Subcutaneous abdominal adipose tissue (tissue), 5 donors: ENCODE measurements around the gene SCARF2.
A peak's percentile ranks its signal among the peaks of the same experiment; 100 is the strongest.
"Not testable (repeated sequence)": the region's sequence is repeated elsewhere in the genome, so short reads cannot be mapped to it uniquely, and the experiment has no call there.

Experiments
- H3K27ac ChIP-seq: one replicate; pipeline ENCODE4 v1.7.0; 2013; ENCODE audit warnings: low read depth, mild to moderate bottlenecking, inconsistent platforms, low read length, moderate library complexity
- H3K27me3 ChIP-seq, 5 donors: one replicate each; pipeline ENCODE4 v1.7.0; 2013; ENCODE audit warnings: low read length in 5 of 5, inconsistent platforms in 1 of 5; ENCODE audit not compliant: control insufficient read depth in 5 of 5, insufficient read depth in 4 of 5
- H3K36me3 ChIP-seq, 5 donors: one replicate each; pipeline ENCODE4 v1.7.0; 2013; ENCODE audit warnings: low read length in 5 of 5; ENCODE audit not compliant: control insufficient read depth in 5 of 5, insufficient read depth in 5 of 5
- H3K4me1 ChIP-seq, 5 donors: one replicate each; pipeline ENCODE4 v1.7.0; 2013; ENCODE audit warnings: low read length in 5 of 5, mild to moderate bottlenecking in 3 of 5, moderate library complexity in 1 of 5; ENCODE audit not compliant: control insufficient read depth in 5 of 5, insufficient read depth in 5 of 5
- H3K4me3 ChIP-seq, 5 donors: one replicate each; pipeline ENCODE4 v1.7.0; 2013; ENCODE audit warnings: low read length in 5 of 5, low read depth in 1 of 5
- H3K9ac ChIP-seq, 5 donors: one replicate each; pipeline ENCODE4 v1.7.0; 2013; ENCODE audit warnings: low read length in 5 of 5, mild to moderate bottlenecking in 4 of 5, moderate library complexity in 3 of 5
- H3K9me3 ChIP-seq, 5 donors: one replicate each; pipeline ENCODE4 v1.7.0; 2013; ENCODE audit warnings: low read length in 5 of 5; ENCODE audit not compliant: control insufficient read depth in 5 of 5
- donor health status: healthy.
- donor health status: healthy.
- donor health status: healthy.
- donor health status: healthy.
- donor health status: healthy.

SCARF2 gene

GRCh38 chr22:20451920-20452319 lies 14.3 kb upstream of the SCARF2 start:
- Histone ChIP-seq H3K4me3 (no peak overlapping the region), H3K36me3 (peaks cover 0 to 29% (median 9%) of the 10 kb centered on the region in 5 donors), H3K9me3 (no peaks in the 10 kb centered on the region), H3K27me3 (no peaks in the 10 kb centered on the region), H3K27ac (no peak overlapping the region), H3K4me1 (peaks cover 0 to 6% (median 2%) of the 10 kb centered on the region in 5 donors), H3K9ac (no peak overlapping the region)

DNA sequence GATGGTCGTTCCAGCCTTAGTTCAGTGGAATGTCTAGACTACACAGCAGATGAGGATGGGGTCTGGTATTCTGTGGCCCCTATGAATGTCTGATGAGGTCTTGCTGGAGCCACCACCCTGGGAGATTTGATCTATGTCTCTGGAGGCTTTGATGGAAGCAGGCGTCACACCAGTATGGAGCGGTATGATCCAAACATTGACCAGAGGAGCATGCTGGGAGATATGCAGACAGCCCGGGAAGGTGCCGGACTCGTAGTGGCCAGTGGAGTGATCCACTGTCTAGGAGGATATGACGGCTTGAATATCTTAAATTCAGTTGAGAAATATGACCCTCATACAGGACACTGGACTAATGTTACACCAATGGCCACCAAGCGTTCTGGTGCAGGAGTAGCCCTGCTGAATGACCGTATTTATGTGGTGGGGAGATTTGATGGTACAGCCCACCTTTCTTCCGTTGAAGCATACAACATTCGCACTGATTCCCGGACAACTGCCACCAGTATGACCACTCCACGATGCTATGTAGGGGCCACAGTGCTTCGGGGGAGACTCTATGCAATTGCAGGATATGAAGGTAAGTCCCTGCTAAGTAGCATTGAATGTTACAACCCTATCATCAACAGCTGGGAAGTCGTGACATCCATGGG lies 13.6 kb upstream of the SCARF2 start:
- H3K27ac ChIP-seq, H3K9ac ChIP-seq, H3K9me3 ChIP-seq, H3K27me3 ChIP-seq, H3K4me3 ChIP-seq, H3K4me1 ChIP-seq: not testable (repeated sequence)
- peaks cover 0 to 30% (median 12%) of the 10 kb centered on the region in 5 donors for H3K36me3 ChIP-seq

GRCh38 chr22:20450551-20450906 lies 12.9 kb upstream of the SCARF2 start:
- Histone ChIP-seq H3K4me3 (no peak overlapping the region), H3K4me1 (no peaks in the 10 kb centered on the region), H3K27me3 (no peaks in the 10 kb centered on the region), H3K36me3 (peaks cover 0 to 37% (median 19%) of the 10 kb centered on the region in 5 donors), H3K9ac (no peak overlapping the region), H3K9me3 (no peaks in the 10 kb centered on the region), H3K27ac (no peak overlapping the region)

GRCh38 chr22:20449819-20450550 lies 12.4 kb upstream of the SCARF2 start:
- Histone ChIP-seq H3K4me1 (no peaks in the 10 kb centered on the region), H3K9ac (no peak overlapping the region), H3K27me3 (no peaks in the 10 kb centered on the region), H3K27ac (no peak overlapping the region), H3K36me3 (peaks cover 0 to 42% (median 21%) of the 10 kb centered on the region in 5 donors), H3K4me3 (no peak overlapping the region), H3K9me3 (no peaks in the 10 kb centered on the region)

GRCh38 chr22:20448630-20449029 lies 11.0 kb upstream of the SCARF2 start:
- Histone ChIP-seq H3K36me3 (peaks cover 0 to 54% (median 33%) of the 10 kb centered on the region in 5 donors), H3K9me3 (no peaks in the 10 kb centered on the region), H3K4me3 (no peak overlapping the region)

DNA sequence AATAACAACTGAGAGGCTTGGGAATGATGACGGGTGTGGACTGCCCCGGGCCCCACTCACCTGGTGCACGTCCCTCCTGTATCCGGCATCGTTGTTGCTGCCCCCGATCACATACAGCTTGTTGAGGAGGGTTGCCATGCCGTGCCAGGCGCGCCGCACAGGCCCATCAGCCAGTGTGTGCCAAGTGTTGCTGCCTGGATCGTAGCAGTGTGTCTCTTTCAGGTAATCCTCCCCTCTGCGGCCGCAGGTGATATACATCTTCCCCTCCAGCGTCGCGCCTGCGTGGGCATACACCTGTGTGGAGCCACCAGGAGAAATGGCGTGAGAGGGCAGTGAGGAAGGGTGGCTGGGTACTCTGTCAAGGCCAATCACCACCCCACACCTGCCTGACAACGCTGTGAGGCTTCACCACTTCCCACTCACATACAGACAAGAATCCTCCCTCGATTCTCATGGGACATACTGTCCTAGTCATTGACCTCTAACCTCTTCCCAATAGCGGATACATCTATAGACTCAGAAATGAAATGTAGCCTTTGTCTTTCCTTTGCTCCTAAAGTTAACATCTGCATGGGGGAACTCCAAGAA lies 8.9 kb upstream of the SCARF2 start:
- Histone ChIP-seq H3K9me3 (no peaks in the 10 kb centered on the region), H3K27me3 (no peaks in the 10 kb centered on the region), H3K36me3 (peaks cover 0 to 66% (median 40%) of the 10 kb centered on the region in 5 donors), H3K4me3 (no peak overlapping the region), H3K27ac (no peak overlapping the region), H3K4me1 (peaks cover 0 to 9% (median 6%) of the 10 kb centered on the region in 5 donors), H3K9ac (no peak overlapping the region)

More at GRCh38 chr22:20448630-20449029, 11.0 kb upstream of the SCARF2 start:
- Histone ChIP-seq H3K27me3 (no peaks in the 10 kb centered on the region), H3K27ac (no peak overlapping the region), H3K9ac (no peak overlapping the region), H3K4me1 (no peaks in the 10 kb centered on the region)

- Histone ChIP-seq H3K9me3 (no peaks in the 10 kb centered on the region), H3K4me1 (peaks cover 0 to 14% (median 6%) of the 10 kb centered on the region in 5 donors), H3K27me3 (no peaks in the 10 kb centered on the region), H3K27ac (no peak overlapping the region), H3K36me3 (peaks cover 0 to 62% (median 36%) of the 10 kb centered on the region in 5 donors), H3K9ac (no peak overlapping the region), H3K4me3 (no peak overlapping the region)
Measured at GRCh38 chr22:20444325-20444724, 6.7 kb upstream of the SCARF2 start.

DNA sequence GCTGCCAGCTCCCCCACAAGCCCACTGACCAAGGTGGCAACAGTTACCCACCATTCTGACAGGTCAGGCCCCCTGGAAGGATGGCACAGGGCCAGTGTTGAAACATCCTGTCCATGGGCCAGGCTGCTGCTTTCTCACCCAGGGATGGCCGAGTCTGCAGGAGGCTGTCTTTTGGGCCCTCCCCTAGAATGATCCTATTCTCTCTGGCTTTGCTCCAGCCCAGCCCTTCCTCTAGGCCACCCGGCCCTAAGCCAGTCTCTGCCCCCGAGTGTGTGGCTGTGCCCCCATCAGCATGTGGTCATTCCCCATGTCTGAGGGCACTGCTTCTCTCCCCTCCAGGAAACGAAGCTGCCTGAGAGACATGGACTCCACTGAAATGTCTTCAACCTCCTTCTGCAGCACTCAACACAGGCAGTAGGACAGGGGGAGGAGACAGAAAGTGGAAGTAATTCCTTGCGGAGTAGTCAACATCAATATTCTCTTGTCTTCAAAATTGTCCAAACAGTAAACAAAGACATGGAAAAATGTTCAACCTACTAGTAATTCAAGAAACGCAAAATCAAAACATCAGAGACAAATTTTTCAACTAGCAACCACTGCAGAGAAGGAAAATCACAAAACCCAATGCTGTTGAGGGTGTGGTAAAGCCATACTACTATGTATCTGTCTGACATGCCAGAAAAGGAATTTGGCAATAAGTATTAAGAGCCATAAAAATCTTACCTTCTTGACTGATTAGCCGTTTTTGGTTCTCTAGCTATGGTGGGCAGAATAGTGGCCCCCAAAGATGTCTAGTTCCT lies 5.1 kb upstream of the SCARF2 start:
- Histone ChIP-seq H3K4me1 (peaks cover 0 to 29% (median 21%) of the 10 kb centered on the region in 5 donors), H3K27me3 (no peaks in the 10 kb centered on the region), H3K4me3 (no peak overlapping the region), H3K9ac (no peak overlapping the region), H3K36me3 (peaks cover 0 to 62% (median 36%) of the 10 kb centered on the region in 5 donors), H3K9me3 (no peaks in the 10 kb centered on the region), H3K27ac (no peak overlapping the region)

DNA sequence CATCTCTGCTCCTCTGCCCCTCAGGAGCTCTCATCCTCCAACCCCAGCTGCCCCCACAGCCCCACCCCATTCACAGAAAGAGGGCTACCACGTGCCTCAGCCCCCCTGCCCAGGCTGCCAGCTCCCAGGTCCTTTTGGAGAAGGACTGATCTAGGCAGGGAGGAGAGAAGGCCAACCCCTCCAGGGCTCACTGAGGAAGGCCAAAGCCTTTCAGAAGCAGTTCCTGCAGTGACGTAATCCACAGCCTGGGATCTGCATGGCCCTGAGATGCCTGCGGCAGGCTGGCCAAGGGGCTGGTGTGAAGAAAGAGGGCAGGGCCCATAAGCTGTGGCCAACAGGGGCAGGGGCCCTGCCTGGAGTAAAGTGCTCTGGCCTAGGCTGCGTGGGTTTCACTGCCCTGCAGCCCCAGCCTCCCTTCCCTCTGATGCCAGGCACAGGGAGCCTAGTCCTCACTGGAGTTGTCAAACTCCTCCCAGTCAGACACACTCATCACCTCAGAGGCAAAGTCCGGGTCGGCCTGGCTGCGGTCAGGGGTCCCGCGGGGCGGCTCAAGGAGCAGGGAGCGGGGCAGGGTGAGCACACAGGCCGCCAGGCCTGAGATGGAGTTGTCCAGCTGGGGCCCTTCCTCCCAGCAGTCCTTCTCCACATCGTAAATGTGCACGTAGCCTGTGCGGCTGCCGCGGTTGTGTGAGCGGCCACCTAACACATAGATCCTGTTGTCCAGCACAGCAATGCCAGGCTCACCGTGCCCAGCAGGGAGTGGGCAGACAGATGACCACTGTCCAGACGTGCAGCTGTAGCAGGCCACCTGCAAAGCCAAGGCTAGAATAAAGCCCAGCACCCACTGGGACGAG lies 4.2 kb upstream of the SCARF2 start:
- Histone ChIP-seq H3K27ac (no peak overlapping the region), H3K36me3 (peaks cover 0 to 62% (median 36%) of the 10 kb centered on the region in 5 donors)

More for the DNA sequence above, 4.2 kb upstream of the SCARF2 start:
- Histone ChIP-seq H3K4me3 (no peak overlapping the region), H3K9ac (peak overlapping the region in 1 of 5 donors; percentile 8), H3K4me1 (peaks cover 0 to 35% (median 26%) of the 10 kb centered on the region in 5 donors), H3K27me3 (peaks cover 0 to 5% (median 0%) of the 10 kb centered on the region in 5 donors), H3K9me3 (no peaks in the 10 kb centered on the region)
